HG03439 (cell line): ENCODE measurements around the gene DAP.
A peak's percentile ranks its signal among the peaks of the same experiment; 100 is the strongest.
"Not testable (repeated sequence)": the region's sequence is repeated elsewhere in the genome, so short reads cannot be mapped to it uniquely, and the experiment has no call there.

Experiments
- ATAC-seq: cut with Tn5 transposase; IDR thresholded peaks from one replicate; pipeline ENCODE4 v1.9.1; 2021; ENCODE audit warnings: mild to moderate bottlenecking, moderate library complexity; ENCODE audit not compliant: unreplicated experiment

The DAP gene

DNA sequence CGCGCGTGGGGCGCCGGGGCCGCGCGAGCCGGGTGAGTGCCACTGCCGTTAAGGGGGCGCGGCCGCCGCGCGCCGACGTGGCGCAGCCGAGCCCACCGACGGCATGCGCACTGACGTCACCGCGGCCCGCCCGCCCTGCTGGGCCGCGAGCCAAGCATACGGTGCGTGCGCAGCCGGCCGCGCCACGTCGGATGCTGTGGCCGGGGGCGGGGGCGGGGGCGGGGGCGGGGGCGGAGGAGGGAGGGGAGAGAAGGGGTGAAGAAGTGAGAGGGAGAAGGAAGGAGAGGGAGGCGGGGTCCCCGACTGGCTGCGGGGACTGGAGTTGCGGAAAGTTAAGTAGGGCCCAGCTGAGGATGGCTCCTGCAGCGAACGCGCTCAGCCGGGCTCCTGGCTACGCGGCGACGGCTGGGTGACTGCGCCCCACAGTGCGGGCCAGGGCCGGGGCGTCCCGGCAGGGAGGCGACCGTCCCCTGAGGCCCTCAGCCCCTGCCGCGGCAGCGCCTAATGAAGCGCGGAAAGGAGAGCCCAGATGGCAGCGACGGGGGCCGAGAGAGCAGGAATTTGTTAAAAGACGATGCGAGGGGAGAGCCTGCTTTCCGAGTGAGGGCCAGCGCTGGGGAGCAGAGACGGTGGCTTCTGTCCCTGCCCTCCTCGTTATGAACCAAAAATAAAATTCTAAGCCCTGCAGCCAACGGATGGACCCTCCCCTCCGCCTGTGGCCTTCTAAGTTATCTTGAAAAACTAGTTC is at the start of gene DAP:
TSS of gene DAP (minus strand) at position 50 of the 748 bp plus-strand sequence. CDS start 166 bp downstream, outside the sequence.
- peak; percentile 75 for ATAC-seq

GRCh38 chr5:10808347-10809226 is 47.6 kb upstream of the DAP start:
- ATAC-seq = no peak

DNA sequence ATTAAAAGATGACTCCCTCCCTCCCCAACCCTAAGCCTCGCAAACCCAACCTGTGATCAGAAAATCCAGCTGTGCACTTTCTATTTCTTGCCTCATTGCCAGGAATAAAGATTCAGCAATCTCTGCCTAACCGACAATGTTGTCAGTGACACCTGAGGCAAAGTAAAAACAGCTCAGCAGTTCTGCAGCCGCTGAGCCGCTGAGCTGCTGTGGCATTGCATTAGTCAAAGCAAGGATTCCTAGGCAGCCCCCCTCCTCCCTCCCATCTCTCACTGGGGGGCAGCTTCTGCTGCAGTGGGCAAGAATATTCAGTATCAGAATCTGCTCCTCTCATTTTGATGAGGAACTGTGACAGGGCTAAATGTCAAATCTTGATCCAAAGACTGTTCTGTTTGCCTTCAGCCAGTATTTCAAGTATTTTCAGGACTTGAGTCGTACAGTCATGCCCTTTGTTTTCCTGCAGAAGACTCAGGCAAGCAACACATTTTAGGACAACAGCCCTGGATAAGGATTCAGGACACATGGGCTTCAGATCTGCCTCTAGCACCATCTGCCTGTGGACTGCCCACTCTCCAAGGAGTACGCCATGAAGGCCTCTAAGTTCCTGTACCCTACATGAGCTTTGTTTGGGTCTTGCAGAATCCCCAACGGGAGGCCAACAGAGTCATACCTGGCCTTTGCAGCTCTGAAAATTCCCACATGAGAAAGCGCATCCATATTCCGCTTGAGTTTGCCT is 41.1 kb upstream of the DAP start:
- ATAC-seq = no peak

DNA sequence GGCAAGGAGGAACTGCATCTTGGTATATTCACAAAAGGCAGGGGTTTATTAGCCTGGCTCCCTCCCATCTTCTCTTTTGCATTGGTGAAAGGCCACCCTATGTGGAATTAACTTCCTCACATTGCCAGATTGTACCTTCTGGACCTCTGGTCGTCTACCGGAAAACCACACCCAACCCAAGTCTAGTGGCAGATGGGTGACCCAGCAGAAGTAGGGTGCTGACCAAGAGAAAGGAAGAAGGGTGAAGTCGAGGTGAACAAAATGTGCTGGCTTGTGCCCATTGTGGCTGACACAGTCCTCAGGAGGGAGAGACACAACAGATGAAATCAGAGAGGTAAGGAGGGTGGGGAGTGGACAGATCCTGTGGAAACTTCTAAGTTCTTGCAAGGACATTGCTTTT is 39.8 kb upstream of the DAP start:
- no peak for ATAC-seq

- ATAC-seq = no peak
Observed at GRCh38 chr5:10797261-10797660, 36.2 kb upstream of the DAP start.

- ATAC-seq = no peak
Observed at GRCh38 chr5:10793785-10794184, 32.8 kb upstream of the DAP start.

- no peak for ATAC-seq
Observed at GRCh38 chr5:10792336-10792735, 31.3 kb upstream of the DAP start.

- ATAC-seq = no peak
Observed at GRCh38 chr5:10789726-10790125, 28.7 kb upstream of the DAP start.

- ATAC-seq = no peak
Observed at GRCh38 chr5:10789021-10789420, 28.0 kb upstream of the DAP start.

GRCh38 chr5:10788358-10788757 is 27.3 kb upstream of the DAP start:
- no peak for ATAC-seq

- no peak for ATAC-seq
Observed at GRCh38 chr5:10786835-10787234, 25.8 kb upstream of the DAP start.

DNA sequence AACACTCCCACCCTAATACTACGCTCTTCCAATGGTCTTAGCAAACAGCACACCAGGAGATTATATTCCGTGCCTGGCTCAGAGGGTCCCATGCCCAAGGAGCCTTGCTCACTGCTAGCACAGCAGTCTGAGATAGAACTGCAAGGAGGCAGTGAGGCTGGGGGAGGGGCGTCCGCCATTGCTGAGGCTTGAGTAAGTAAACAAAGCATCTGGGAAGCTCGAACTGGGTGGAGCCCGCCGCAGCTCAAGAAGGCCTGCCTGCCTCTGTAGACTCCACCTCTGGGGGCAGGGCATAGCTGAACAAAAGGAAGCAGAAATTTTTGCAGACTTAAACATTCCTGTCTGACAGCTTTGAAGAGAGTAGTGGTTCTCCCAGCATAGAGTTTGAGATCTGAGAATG is 19.2 kb upstream of the DAP start:
- ATAC-seq = not testable (repeated sequence)

DNA sequence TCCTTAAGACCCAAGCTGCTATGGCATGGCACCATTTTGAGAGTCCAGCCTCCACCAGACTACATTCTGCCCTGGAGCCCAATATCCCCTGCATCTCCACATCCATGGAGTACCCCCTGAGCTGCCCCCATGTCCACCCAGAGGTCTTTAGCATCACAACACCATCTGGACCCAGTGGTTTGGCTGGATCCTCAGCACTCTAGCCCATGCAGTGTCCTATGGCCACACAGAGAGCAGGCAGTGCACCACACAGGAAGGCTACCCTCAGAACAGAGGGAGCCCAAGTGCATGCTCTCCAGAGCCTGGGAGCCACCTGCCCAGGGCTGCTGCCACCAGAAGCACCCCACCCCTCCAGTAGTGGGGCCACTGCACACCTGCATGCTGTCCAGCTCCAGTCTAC is 18.6 kb upstream of the DAP start:
- no peak for ATAC-seq

GRCh38 chr5:10778179-10778910 is 17.3 kb upstream of the DAP start:
- ATAC-seq = no peak

DNA sequence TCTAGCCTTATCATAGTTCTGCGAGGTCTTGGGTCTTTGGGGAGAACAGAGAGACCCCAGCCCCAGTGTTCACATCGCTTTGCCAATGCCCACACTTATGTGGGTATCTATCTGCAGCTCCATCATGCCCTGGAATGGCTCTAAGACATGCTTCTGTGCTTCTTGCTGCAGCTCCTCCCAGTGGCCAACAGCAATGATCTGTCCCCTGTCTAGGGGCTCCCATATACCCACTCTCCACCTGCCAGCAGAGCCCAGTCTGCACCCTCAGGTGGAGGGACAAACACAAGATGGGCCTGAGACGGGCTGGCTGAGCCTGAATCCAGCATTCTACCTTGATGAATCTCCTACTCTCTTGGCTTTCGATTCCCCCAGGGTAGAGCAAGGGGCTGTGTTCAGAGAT is 14.6 kb upstream of the DAP start:
- ATAC-seq = no peak

DNA sequence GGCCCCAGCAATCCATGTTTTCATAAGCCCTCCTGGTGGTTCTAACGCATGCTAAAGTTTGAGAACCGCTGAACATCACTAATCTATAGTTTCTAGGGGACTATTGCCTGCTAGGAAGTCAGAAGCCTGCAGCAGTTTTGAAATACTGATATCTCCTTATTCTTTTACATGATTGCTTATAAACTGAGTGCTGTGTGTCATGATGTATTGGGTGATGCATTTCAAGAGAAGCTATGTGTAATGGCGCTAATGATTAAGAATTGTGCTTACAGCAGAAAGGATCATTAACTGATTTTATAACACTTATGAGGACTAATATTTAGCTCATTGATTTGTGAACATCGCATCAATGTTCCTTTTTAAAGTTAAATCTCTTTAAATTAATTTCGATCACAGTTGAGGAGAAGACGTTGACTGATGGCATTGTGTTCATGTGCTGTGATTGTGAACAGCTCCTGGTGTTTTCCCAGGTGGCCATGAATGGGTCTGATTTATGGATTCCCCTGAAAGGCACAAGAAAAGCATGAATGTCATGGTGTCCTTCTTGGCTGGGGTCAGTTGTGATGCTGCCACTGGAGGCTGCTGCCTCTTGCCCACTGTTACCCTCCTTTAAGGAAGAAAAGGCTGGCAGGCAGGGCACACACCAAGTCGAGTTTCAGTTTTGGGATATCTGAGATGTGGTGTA is 12.0 kb upstream of the DAP start:
- ATAC-seq = no peak

DNA sequence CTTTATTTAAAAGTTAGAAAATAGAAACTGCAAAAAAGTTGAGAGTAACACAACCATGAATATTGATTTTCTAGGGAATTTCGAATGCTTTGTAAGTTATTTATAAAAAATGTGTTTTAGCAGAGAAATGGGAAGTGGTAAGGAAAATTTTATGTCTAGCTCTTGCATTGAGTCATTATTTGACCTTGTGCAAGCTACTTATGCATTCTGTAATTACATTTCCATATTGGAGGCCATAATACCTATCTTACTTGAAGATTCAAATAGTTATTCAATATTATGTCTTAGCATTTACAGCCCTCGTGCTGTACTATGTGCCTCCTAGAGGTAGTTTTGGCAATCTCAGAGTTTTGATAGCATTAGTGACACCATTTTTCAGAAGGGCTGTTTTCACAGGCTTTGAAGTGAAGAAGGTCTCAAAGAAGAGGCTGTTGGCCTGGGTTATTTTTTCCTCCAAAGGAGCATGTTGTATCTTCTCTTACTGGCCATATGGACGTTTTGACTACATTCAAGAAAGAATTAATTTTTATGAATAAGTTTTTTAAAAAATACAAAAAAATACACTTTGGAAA is 7.4 kb upstream of the DAP start:
- no peak for ATAC-seq

DNA sequence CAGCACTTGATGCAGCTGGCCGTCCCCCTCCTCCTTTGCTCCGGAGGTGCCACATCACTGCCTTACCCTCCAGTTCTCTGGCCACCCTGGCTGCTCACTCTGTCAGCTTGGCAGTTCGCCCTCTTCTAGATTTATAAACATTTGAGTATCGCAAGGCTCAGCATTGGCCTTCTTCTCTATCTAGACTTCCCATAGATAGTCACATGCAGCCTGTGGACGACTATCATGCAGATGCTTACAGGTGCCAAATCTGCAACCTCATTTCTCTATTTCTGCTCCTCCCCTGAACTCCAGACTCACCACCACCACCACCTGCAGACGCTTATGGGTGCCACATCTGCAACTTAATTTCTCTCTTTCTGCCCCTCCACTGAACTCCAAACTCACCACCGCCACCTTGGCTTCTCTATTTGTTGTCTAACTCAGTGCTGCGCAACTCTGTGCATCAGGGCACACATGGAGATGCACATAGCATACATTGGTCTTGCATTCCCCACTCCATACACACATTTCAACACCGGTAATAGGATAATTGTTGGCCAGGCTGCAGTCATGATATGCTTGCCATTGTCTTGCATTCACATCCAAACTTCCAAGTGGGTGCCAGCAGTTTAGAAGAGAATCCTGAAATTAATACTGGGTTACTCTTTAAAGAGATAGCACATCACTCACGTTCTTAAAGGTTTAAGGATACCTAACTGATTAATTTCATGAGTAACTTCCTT is 1.9 kb upstream of the DAP start:
- ATAC-seq = no peak
